Stimulated activated CD8-positive, alpha-beta memory T cell treated with anti-CD3 and anti-CD28 coated beads, Interleukin-7, amount 100 ng/mL, for 48 hours (primary cell): ENCODE data around the gene NAALAD2.
A peak's percentile ranks its signal among the peaks of the same experiment; 100 is the strongest.
"Not testable (repeated sequence)": the region's sequence is repeated elsewhere in the genome, so short reads cannot be mapped to it uniquely, and the experiment has no call there.

ENCODE experiments used
- DNase-seq, 2 donors: peaks; one replicate each; pipeline ENCODE4 v3.0.0-alpha.2; 2020; ENCODE audit warnings: low read depth in 1 of 2; ENCODE audit errors: extremely low read depth in 1 of 2

The NAALAD2 gene

DNA sequence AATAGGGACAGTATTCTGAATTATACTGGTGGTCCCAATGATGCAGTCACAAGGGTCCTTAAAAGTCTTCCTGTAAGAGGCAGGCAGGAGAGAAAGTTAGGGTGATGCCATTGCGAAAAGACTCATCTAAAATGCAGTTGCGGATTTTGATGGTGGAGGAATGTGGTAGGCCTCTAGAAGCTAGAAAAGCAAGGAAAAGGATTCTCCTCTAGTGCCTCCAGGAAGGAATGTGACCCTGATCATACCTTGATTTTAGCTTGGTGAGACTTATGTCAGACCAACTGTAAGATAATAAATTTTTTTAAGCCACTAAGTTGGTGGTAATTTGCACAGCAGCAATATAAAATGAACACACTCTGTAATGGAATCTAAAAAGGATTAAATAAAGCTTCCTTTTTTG is 54.5 kb downstream of the NAALAD2 start:
- no peak for DNase-seq

GRCh38 chr11:90192869-90193582 is 58.6 kb downstream of the NAALAD2 start:
- DNase-seq = no peak

- DNase-seq = no peak
Observed at GRCh38 chr11:90197377-90197776, 62.9 kb downstream of the NAALAD2 start.

GRCh38 chr11:90202342-90202741 is 67.9 kb downstream of the NAALAD2 start:
- no peak for DNase-seq

DNA sequence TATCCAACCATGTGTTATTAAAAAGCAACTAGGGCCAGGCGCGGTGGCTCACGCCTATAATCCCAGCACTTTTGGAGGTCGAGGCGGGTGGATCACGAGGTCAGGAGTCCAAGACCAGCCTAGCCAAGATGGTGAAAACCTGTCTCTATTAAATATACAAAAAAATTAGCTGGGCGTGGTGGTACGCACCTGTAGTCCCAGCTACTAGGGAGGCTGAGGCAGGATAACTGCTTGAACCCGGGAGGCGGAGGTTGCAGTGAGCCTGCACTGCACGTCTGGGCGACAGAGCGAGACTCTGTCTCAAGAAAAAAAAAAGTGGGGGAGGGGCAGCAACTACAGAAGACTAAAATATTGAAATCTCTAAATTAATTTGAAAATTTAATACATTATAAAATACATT is 69.9 kb downstream of the NAALAD2 start:
- no peak for DNase-seq

DNA sequence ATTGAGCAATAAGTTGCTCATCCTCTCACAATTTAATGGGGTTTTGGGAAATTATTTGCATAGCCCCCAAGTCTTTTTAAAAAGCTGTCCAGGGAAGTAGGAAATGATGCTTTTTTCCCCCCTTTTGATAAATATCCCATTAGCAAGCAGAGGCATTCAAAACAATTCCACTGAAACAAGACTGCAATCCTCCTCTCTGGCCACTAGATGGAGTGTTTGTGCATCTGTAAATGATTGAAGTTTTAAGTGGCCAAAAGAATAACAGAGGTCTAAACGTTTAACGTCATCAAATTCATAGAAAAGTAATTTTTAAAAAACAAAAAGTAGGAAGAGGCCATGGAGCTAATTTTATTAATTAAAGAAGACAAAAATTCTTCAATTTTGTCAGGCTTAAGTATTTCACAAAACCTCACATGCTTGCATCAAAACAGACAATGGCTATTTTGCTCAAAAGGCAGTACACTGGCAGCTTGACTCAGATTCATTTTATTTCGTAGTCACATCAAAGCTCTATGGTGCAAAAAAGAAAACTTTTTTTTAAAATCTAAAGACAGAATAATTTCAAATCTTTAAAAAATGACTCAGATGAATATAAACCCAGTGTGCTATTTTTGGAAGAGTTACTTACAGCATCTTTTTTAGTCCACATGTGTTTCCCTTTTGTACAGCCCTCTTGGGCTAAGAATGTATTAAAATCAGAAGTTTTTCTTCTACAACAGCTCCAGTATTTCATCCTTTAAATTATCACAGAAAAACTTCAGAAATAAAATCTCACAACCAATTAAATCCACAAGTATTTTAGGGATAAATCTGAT is 70.6 kb downstream of the NAALAD2 start:
- no peak for DNase-seq

DNA sequence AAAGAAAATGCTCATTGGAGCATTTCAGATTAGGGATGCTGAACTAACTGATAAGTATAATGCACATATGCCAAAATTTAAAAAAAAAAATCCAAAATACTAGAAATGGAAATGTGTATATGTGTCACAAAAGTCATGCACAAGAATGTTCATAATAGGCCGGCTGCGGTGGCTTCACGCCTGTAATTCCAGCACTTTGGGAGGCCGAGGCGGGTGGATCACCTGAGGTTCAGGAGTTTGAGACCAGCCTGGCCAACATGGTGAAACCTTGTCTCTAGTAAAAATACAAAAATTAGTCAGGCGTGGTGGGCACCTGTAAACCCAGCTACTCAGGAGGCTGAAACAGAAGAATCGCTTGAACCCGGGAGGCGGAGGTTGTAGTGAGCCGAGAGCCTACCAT is 73.5 kb downstream of the NAALAD2 start:
- not testable (repeated sequence) for DNase-seq

DNA sequence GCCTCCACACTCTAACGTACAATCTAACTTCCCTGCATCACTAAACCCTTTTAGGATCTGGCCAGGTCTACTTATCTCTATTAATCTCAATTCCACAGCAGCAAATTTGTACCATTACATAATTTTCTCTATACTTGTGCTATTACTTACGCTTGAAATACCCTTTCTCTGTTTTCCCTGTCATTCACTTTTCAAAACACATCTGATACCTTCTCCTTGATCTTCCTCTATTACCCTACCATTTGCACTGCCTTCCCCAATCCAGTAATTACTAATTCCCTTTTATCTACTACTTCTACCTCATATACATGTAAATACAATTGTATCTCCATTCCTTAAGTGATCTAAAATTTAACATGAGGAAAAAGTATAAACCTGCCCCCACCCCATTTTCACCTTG is 74.4 kb downstream of the NAALAD2 start:
- DNase-seq = no peak

- DNase-seq = no peak
Observed at GRCh38 chr11:90213322-90213721, 78.9 kb downstream of the NAALAD2 start.

DNA sequence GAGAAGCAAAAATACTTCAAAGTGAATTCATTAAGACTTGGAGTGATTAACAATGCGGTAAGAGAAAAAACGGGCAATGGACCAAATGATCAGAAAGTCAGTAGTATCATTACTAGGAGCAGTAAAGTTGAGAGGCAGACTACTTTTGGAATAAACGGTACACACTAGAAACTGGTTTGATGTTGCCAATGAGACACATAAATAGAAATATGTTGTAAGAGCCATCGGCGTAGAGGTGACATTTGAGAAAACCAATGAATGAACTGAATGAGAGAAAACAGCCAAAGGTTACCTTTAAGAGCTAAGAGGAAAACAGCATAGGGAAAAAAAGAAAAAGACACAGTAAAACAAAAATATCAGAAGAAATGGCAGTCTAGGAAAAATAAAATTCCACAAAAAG is 82.1 kb downstream of the NAALAD2 start:
- no peak for DNase-seq

DNA sequence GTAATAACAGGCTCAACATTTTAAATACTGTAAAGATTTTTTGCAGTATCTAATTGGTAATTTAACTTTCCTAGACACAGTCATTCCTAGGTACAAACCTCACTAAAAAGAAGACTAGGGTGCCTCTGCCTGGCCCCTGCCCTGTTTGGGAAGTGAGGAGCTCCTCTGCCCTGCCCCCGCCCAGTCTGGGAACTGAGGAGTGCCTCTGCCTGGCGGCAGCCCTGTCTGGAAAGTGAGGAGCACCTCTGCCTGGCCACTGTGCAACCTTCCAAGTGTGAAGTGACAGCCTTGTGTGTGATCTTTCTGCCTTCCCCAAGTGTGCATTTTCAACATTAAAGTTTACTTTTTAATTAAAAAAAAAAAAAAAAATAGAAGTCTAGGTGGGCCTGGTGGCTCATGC is 84.1 kb downstream of the NAALAD2 start:
- DNase-seq = no peak

GRCh38 chr11:90219438-90219837 is 85.0 kb downstream of the NAALAD2 start:
- DNase-seq = no peak

DNA sequence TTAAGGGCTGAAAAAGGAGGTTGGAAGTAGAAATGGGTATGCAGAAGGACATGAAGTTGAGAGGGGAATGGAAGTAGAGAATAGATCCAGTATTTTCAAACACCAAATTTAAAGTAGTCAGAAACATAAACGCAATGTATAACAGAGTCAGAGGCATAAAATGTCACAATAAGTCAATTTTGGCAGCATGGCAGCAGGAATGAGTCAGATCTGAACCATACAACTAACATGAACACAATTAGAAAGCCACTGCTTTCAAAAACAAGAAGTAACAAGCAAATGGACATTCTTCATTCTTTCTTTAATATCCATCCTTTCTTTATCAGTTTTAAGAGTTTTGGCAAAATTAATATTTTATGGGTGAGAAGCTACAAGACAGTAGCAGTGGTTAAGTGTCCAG is 85.9 kb downstream of the NAALAD2 start:
- no peak for DNase-seq

DNA sequence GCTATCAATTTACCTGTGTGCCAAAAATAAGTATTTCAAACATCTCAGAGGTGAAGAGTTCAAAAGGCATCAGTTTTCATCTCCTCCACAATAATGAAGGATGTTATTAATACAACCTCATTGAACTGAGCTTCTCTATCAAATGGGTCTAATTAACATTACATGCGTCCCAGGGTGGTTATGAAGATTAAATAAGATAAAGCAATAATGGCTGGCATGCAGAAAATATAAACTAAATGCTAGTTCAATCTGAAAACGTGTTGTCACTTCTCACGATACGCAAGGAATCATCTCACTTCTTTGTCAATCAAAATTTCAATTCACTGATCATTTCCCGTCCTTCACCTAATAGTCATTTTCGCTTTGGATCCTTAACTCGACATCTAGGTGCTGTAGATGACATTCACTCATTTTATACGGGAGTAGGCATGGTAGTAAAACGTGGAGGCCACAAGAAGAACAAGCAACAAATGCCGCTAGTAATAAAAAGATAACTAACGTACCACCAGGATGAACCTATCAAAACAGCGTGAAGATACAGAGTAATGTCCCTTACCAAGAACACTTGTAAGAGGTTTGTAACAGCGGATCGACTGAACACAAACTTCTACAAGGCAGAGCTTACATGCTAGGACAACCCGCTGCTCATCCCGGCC is 87.5 kb downstream of the NAALAD2 start:
- DNase-seq = no peak

- peak; percentile 91 to 94 for DNase-seq
Observed at GRCh38 chr11:90222459-90223247, 88.2 kb downstream of the NAALAD2 start, which contains the start of gene CHORDC1. CHORDC1 (minus strand) TSS chr11:90223049; CDS start chr11:90222954, 95 bp downstream.

- DNase-seq = no peak
Observed at GRCh38 chr11:90223248-90223585, 88.8 kb downstream of the NAALAD2 start.

DNA sequence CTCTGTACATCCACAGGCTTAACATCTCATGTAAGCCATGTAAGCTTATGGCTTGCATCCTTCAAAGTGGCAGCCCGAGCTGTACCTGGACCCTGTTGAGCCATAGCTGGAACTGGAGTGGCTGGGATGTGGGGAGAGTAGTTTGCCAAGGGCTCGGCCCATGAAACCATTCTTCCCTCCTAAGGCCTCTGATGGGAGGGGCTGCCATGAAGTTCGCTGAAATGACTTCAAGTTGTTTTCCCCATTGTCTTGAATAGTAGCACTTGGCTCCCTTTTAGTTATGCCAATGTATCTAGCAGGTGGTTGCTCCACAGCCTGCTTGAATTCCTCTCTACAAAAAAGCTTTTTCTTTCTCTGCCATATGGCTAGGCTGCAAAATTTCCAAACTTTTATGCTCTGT is 93.6 kb downstream of the NAALAD2 start:
- DNase-seq = no peak

GRCh38 chr11:90229791-90230190 is 95.3 kb downstream of the NAALAD2 start:
- DNase-seq = no peak

DNA sequence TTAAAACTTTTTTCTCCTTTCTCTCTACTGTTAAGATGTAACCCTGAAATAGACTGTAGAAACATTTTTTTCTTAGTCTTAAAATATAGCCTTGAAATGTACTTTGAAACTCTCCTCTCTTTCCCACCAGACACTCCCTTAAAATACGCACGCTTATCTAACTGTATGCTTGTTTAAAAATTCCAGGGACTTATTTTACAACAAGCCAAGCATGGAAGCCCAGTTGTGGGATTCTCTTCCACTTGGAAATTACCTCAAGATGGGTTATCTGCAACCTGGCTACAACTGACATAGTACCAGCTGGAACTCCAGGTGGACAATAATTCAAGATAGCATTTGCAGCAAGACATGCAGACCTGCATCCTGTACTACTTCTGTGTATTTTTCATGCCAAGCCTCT is 100.5 kb downstream of the NAALAD2 start:
- DNase-seq = no peak

- DNase-seq = no peak
Observed at GRCh38 chr11:90235526-90235925, 101.1 kb downstream of the NAALAD2 start.

DNA sequence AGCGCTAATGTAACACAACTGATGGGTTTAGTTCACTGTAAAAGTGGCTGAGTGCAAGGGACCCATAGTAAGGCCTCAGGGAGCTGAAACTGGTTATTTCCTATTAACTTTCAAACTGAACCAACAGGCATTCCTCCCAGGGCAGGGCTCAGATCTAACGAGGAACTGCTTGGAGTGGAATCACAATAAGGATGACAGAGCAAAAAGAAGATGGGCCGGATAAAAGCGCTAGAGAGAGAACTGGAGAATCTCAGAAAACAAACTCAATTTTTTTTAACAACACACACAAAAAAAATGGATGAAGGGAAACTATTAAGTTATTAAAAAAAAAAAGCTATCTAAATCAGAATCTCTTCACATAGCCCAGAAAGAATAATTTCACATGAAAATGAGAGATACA is 102.5 kb downstream of the NAALAD2 start:
- no peak for DNase-seq
